HepG2 (cell line): ENCODE measurements around the gene CCM2. TPM values are rescaled to one million over a fixed set of nuclear protein-coding genes. Genes with fewer than 3 reads are reported as not detected.

Source experiments
- ATAC-seq: fragments of 200-7000 bp; cut with Tn5 transposase; 3 replicates; pipeline ENCODE4 v1.9.1; 2020; ENCODE audit warnings: mild to moderate bottlenecking, moderate library complexity
- BruUV-seq: library from RNA; stranded (reverse); fragments of 400-500 nt; replicated peaks from 2 replicates; lab custom pipeline; 2021; lab: Mats Ljungman, UMichigan
- CTCF ChIA-PET: fragments of 300-600 bp; formaldehyde crosslinking; extraction: SDS; loops from one replicate; lab custom pipeline; 2021; ENCODE audit warnings: low total read pairs, inconsistent platforms, low intra/inter-chr PET ratio; lab: Yijun Ruan, JAX
- POLR2A ChIA-PET: fragments of 350-600 bp; sonication (Branson Sonifier 250); formaldehyde crosslinking; loops from one replicate; lab custom pipeline; 2020; ENCODE audit warnings: antibody characterized with exemption, inconsistent platforms; lab: Yijun Ruan, JAX
- DNase-seq: peaks from one replicate; pipeline ENCODE4 v3.0.0-alpha.2; 2015; ENCODE audit warnings: low spot score
- FAIRE-seq: peaks from 3 replicates; lab custom pipeline; 2011; peaks lifted over from hg19 to GRCh38; lab: Jason Lieb, UNC
- H2AFZ ChIP-seq: one replicate; pipeline ENCODE4 v1.6.1; 2011; ENCODE audit warnings: low read length, inconsistent platforms
- H3K27ac ChIP-seq: fragments of 300-600 bp; 3 replicates; pipeline ENCODE4 v1.8.0; 2011; ENCODE audit warnings: mixed run types, mild to moderate bottlenecking, mixed read lengths, low read length, inconsistent platforms; ENCODE audit not compliant: insufficient read depth; ENCODE audit errors: extremely low read length
- H3K27me3 ChIP-seq, 2 experiments: fragments of 200-600 bp in 1 of 2; 2 replicates in 1 of 2; 3 replicates in 1 of 2; pipeline versions ENCODE4 v1.6.0 to v1.8.0; 2011; ENCODE audit warnings: low read length in 2 of 2, mild to moderate bottlenecking in 2 of 2, moderate library complexity in 2 of 2, inconsistent platforms in 1 of 2; ENCODE audit not compliant: insufficient read depth in 2 of 2, control insufficient read depth in 1 of 2
- H3K36me3 ChIP-seq, 2 experiments: fragments of 200-600 bp in 1 of 2; replicated peaks in 1 of 2; 2 replicates in 1 of 2; 3 replicates in 1 of 2; pipeline versions ENCODE4 v1.5.1 to v1.8.0; 2011; ENCODE audit warnings: low read length in 2 of 2, inconsistent platforms in 1 of 2; ENCODE audit not compliant: insufficient read depth in 2 of 2, control insufficient read depth in 1 of 2
- H3K4me1 ChIP-seq: 2 replicates; pipeline ENCODE4 v1.5.1; 2012; ENCODE audit warnings: low read length, inconsistent platforms; ENCODE audit not compliant: insufficient read depth
- H3K4me2 ChIP-seq: 2 replicates; pipeline ENCODE4 v1.6.0; 2011; ENCODE audit warnings: low read depth, low read length, inconsistent platforms
- H3K4me3 ChIP-seq, 3 experiments: fragments of 200-600 bp in 1 of 3; sonication (generic), shearing (Covaris generic) in 1 of 3; replicated peaks in 1 of 3; 2 replicates each; pipeline ENCODE4 v1.5.1; 2011 to 2016; ENCODE audit warnings: low read length in 3 of 3, inconsistent platforms in 2 of 3, low read depth in 2 of 3, mild to moderate bottlenecking in 2 of 3, control low read depth in 1 of 3, mixed read lengths in 1 of 3; ENCODE audit not compliant: insufficient read depth in 1 of 3
- H3K79me2 ChIP-seq: one replicate; pipeline ENCODE4 v1.6.1; 2011; ENCODE audit warnings: low read length, inconsistent platforms; ENCODE audit not compliant: insufficient read depth
- H3K9ac ChIP-seq: 2 replicates; pipeline ENCODE4 v1.6.0; 2011; ENCODE audit warnings: mild to moderate bottlenecking, low read depth, low read length, inconsistent platforms; ENCODE audit not compliant: insufficient read depth
- H3K9me3 ChIP-seq: 2 replicates; pipeline ENCODE4 v1.5.1; 2012; ENCODE audit warnings: mild to moderate bottlenecking, low read length
- H4K20me1 ChIP-seq: 2 replicates; pipeline ENCODE4 v1.6.0; 2011; ENCODE audit warnings: inconsistent platforms, mild to moderate bottlenecking, low read length, moderate library complexity; ENCODE audit not compliant: insufficient read depth
- AGO1 ChIP-seq: fragments of 200-400 bp; formaldehyde crosslinking; IDR thresholded peaks from 2 replicates; pipeline ENCODE4 v1.6.1; 2017; ENCODE audit warnings: mild to moderate bottlenecking, low read depth, low read length, moderate library complexity; ENCODE audit not compliant: poor library complexity, severe bottlenecking
- HNF4A ChIP-seq: sonication (generic); formaldehyde crosslinking; IDR thresholded peaks from 2 replicates; pipeline ENCODE4 v1.4.0; 2020; ENCODE audit warnings: missing genetic modification reagents
- HNRNPH1 ChIP-seq: fragments of 200-400 bp; formaldehyde crosslinking; optimal IDR thresholded peaks from 2 replicates; pipeline ENCODE3; 2017; ENCODE audit warnings: mild to moderate bottlenecking, low read depth, low read length
- MXD4 ChIP-seq: IDR thresholded peaks from 2 replicates; pipeline ENCODE4 v1.6.1; 2016; ENCODE audit warnings: mild to moderate bottlenecking, missing biosample characterization, missing genetic modification reagents
- NFE2L1 ChIP-seq: sonication (generic); formaldehyde crosslinking; IDR thresholded peaks from 2 replicates; pipeline ENCODE4 v1.4.0; 2020; ENCODE audit warnings: missing genetic modification reagents, mild to moderate bottlenecking, borderline replicate concordance
- NPAS2 ChIP-seq: sonication (generic); formaldehyde crosslinking; IDR thresholded peaks from 2 replicates; pipeline ENCODE4 v1.8.0; 2022; ENCODE audit warnings: mild to moderate bottlenecking, missing genetic modification reagents, borderline replicate concordance
- RELA ChIP-seq: sonication (generic); formaldehyde crosslinking; IDR thresholded peaks from 2 replicates; pipeline ENCODE4 v1.4.0; 2020; ENCODE audit warnings: missing genetic modification reagents
- REXO4 ChIP-seq: sonication (generic); formaldehyde crosslinking; IDR thresholded peaks from 2 replicates; pipeline ENCODE4 v1.8.0; 2022; ENCODE audit warnings: missing genetic modification reagents, mild to moderate bottlenecking, borderline replicate concordance
- SIN3A ChIP-seq: IDR thresholded peaks from 2 replicates; pipeline ENCODE4 v1.6.1; 2011; ENCODE audit warnings: low read depth, mild to moderate bottlenecking, control low read depth, low read length, borderline replicate concordance
- TBX3 ChIP-seq: fragments of 450-650 bp; IDR thresholded peaks from 2 replicates; pipeline ENCODE4 v1.6.1; 2017; ENCODE audit warnings: antibody characterized with exemption, mild to moderate bottlenecking, inconsistent platforms, borderline replicate concordance
- ZNF121 ChIP-seq: sonication (generic); formaldehyde crosslinking; IDR thresholded peaks from 2 replicates; pipeline ENCODE4 v1.5.0; 2020; ENCODE audit warnings: mild to moderate bottlenecking, missing genetic modification reagents
- ZNF430 ChIP-seq: sonication (generic); formaldehyde crosslinking; IDR thresholded peaks from 2 replicates; pipeline ENCODE4 v1.9.0; 2021; ENCODE audit warnings: mild to moderate bottlenecking, missing genetic modification reagents
- ZNF564 ChIP-seq: sonication (generic); formaldehyde crosslinking; IDR thresholded peaks from 2 replicates; pipeline ENCODE4 v1.8.1; 2023; ENCODE audit warnings: mild to moderate bottlenecking, missing genetic modification reagents
- ZNF652 ChIP-seq: IDR thresholded peaks from 2 replicates; pipeline ENCODE4 v1.6.1; 2016; ENCODE audit warnings: low read depth, borderline replicate concordance
- ZSCAN31 ChIP-seq: sonication (generic); formaldehyde crosslinking; IDR thresholded peaks from 2 replicates; pipeline ENCODE4 v1.5.0; 2020; ENCODE audit warnings: low read depth, mild to moderate bottlenecking, missing genetic modification reagents
- whole genome bisulfite sequencing: methylation state at CpG from one replicate; pipeline ENCODE4 v1.1.6; 2017; ENCODE audit warnings: low lambda C conversion rate; 5-methylcytosine and 5-hydroxymethylcytosine counted together
- in situ Hi-C: cut with HindIII; loops from 2 replicates; pipeline ENCODE4 v1.10.0; 2017; ENCODE audit warnings: low pct_unique_long_range_greater_than_20kb; ENCODE audit not compliant: extremely low pct_ligation_motif_present
- intact Hi-C: fragments of 100-400 bp; cut with micrococcal nuclease; formaldehyde crosslinking; loops from one replicate; pipeline ENCODE4 v1.10.0; 2022; ENCODE audit not compliant: unreplicated experiment
- polyA plus RNA-seq, 8 experiments: library from polyadenylated mRNA; depleted of rRNA in 3 of 8; stranded (reverse) in 7 of 8; unstranded in 1 of 8; fragments of >200 nt; fragmentation: Illumina TruSeq in 4 of 8; extraction: Trizol in 4 of 8; gene quantifications; 2 replicates each; pipeline versions ENCODE4 v1.2.1 to v1.2.3, GENCODE V29; 2011 to 2016; ENCODE audit warnings: low read depth in 4 of 8, missing spikeins in 1 of 8, mixed read lengths in 1 of 8; ENCODE audit not compliant: insufficient read depth in 1 of 8
- total RNA-seq, 5 experiments: library from RNA; depleted of rRNA; stranded (reverse); fragments of >200 nt; fragmentation: Illumina TruSeq; extraction: Trizol; gene quantifications; 2 replicates each; pipeline ENCODE4 v1.2.3, GENCODE V29; 2016; ENCODE audit warnings: low read depth in 1 of 5

Gene CCM2
- total and polyA plus RNA-seq, 2 of the 13 experiments (the other 11 are each of a cell fraction or from before 2014, with no cell fraction given) = 13.7 to 15.8 TPM

GRCh38 chr7:45087301-45088145 lies 87.5 kb downstream of the CCM2 start:
- Histone ChIP-seq H4K20me1 (no peaks in the 10 kb centered on the region), H3K4me2 (no peak overlapping the region), H3K36me3 (no peaks in the 10 kb centered on the region), H2AFZ (no peak overlapping the region), H3K4me3 (no peak overlapping the region), H3K4me1 (peaks cover 9% of the 10 kb centered on the region; the same call in 1 of the 2 replicates), H3K9ac (no peak overlapping the region), H3K9me3 (no peaks in the 10 kb centered on the region), H3K27me3 (peaks cover 9 to 29% of the 10 kb centered on the region in 2 experiments), H3K27ac (no peak overlapping the region), H3K79me2 (no peaks in the 10 kb centered on the region)
- no TSS peak for BruUV-seq
- ChIA-PET CTCF (no interaction called here), POLR2A (interaction anchor here (1.4 kb wide), 1 partner anchor 24 kb away, joined by 6 read pairs; the partner anchor contains the start of gene TBRG4)
- 53% methylated on average over 3 of the region's 6 CpGs for WGBS
- no peak for FAIRE-seq
- intact Hi-C loops = no loop called here
- in situ Hi-C loops = no loop called here
- ATAC-seq = peak; percentile 6; the same call in 1 of the 3 replicates
- no peak for DNase-seq
- TF ChIP-seq HNF4A (no peak), ZSCAN31 (CRISPR knock-in tag) (no peak), NFE2L1 (CRISPR knock-in tag) (no peak), MXD4 (no peak), ZNF430 (CRISPR knock-in tag) (no peak), AGO1 (no peak), REXO4 (no peak), NPAS2 (no peak), ZNF121 (CRISPR knock-in tag) (no peak), SIN3A (no peak), ZNF564 (CRISPR knock-in tag) (no peak), RELA (CRISPR knock-in tag) (no peak), ZNF652 (CRISPR knock-in tag) (no peak), HNRNPH1 (no peak), TBX3 (no peak)
- TF ChIP-seq, all 625 proteins: peak for 0
